Vagina (tissue), 2 donors: ENCODE measurements around the gene PTGR2.

ENCODE experiments used
- CTCF ChIP-seq, 3 experiments: fragments of 450-650 bp in 2 of 3; fragments of 200-600 bp in 1 of 3; sonication (generic) in 1 of 3; IDR thresholded peaks; one replicate each; pipeline ENCODE4 v1.5.1; 2017 to 2019; ENCODE audit warnings: antibody characterized with exemption in 3 of 3, mild to moderate bottlenecking in 2 of 3, moderate library complexity in 2 of 3
- POLR2AphosphoS5 ChIP-seq, 2 donors: sonication (generic); formaldehyde crosslinking; IDR thresholded peaks; one replicate each; pipeline ENCODE4 v1.9.0; 2017; ENCODE audit warnings: antibody characterized with exemption in 2 of 2, mild to moderate bottlenecking in 2 of 2, low read depth in 1 of 2; ENCODE audit not compliant: insufficient read depth in 1 of 2

GRCh38 chr14:73843296-73843695 is 8.3 kb upstream of the PTGR2 start:
- no peak for TF ChIP-seq CTCF (IDR thresholded peaks at IDR 0.05)
- no peak for TF ChIP-seq POLR2AphosphoS5 (IDR thresholded peaks at IDR 0.05; ENCODE audit: insufficient read depth in 1 of 2, low read depth in 1 of 2)
